Esophagus squamous epithelium (tissue), 5 donors: ENCODE measurements around the gene ITK. TPM values are rescaled to one million over a fixed set of nuclear protein-coding genes. Genes with fewer than 3 reads are reported as not detected.
A peak's percentile ranks its signal among the peaks of the same experiment; 100 is the strongest.

Experiments
- DNase-seq: peaks from one replicate; lab custom pipeline; 2025; lab: John Stamatoyannopoulos, UW
- H3K27ac ChIP-seq, 4 donors: fragments of 200-600 bp; sonication (generic); one replicate each; pipeline ENCODE4 v1.5.1; 2016 to 2019; ENCODE audit warnings: mild to moderate bottlenecking in 1 of 4
- H3K27me3 ChIP-seq, 4 donors: fragments of 200-600 bp; sonication (generic); 1 replicate in 3 of 4; 2 replicates in 1 of 4; pipeline versions ENCODE4 v1.5.1 to v1.6.0; 2017 to 2021; ENCODE audit warnings: antibody characterized with exemption in 1 of 4
- H3K36me3 ChIP-seq, 3 donors: fragments of 200-600 bp; sonication (generic); one replicate each; pipeline ENCODE4 v1.5.1; 2016 to 2019
- H3K4me1 ChIP-seq, 3 donors: fragments of 200-600 bp; sonication (generic); one replicate each; pipeline ENCODE4 v1.5.1; 2017 to 2019
- H3K4me3 ChIP-seq, 4 donors: fragments of 200-600 bp; sonication (generic); 1 replicate in 3 of 4; 2 replicates in 1 of 4; pipeline ENCODE4 v1.5.1; 2016 to 2019; ENCODE audit warnings: mild to moderate bottlenecking in 2 of 4, moderate library complexity in 1 of 4
- H3K9me3 ChIP-seq, 3 donors: fragments of 200-600 bp; sonication (generic); one replicate each; pipeline ENCODE4 v1.5.1; 2016 to 2019
- CTCF ChIP-seq, 6 experiments: fragments of 450-650 bp in 4 of 6; fragments of 200-600 bp in 2 of 6; sonication (generic) in 2 of 6; IDR thresholded peaks; one replicate each; pipeline ENCODE4 v1.5.1; 2016 to 2019; ENCODE audit warnings: antibody characterized with exemption in 6 of 6, mild to moderate bottlenecking in 4 of 6, moderate library complexity in 4 of 6
- POLR2A ChIP-seq, 4 donors: fragments of 450-650 bp; IDR thresholded peaks; one replicate each; pipeline ENCODE4 v1.6.1; 2017; ENCODE audit warnings: antibody characterized with exemption in 4 of 4, mild to moderate bottlenecking in 4 of 4, moderate library complexity in 3 of 4
- WGBS, 2 donors: methylation state at CpG; one replicate each; pipeline ENCODE4 v1.1.5; 2018; 5-methylcytosine and 5-hydroxymethylcytosine counted together
- intact Hi-C: fragments of 100-400 bp; cut with DNase I; formaldehyde crosslinking; loops from one replicate; pipeline ENCODE4 v1.15.0; 2022
- total RNA-seq, 4 donors: library from RNA; depleted of rRNA; stranded (reverse); fragments of >200 nt; gene quantifications; one replicate each; pipeline ENCODE4 v1.1.0, GENCODE V29; 2016
- donor health status: DM: yes; HTN: yes; CAD: no.

The ITK gene
- total RNA-seq = 1 to 10 TPM in 3 of 4 donors, under 1 TPM in 1; 0.53 to 5.1 (median 3.9) TPM

- Histone ChIP-seq H3K4me3 (peak within 1 kb of the TSS in 3 of 4 donors; percentile 14 to 34 (median 25)), H3K4me1 (no peaks in the 10 kb centered on the region), H3K9me3 (no peaks in the 10 kb centered on the region), H3K27ac (peak within 1 kb of the TSS in 2 of 4 donors; percentile 19 to 45), H3K27me3 (peaks cover 0 to 4% (median 0%) of the 10 kb centered on the region in 4 donors), H3K36me3 (no peaks in the 10 kb centered on the region)
- TF ChIP-seq CTCF (IDR thresholded peaks at IDR 0.05) (no peak), POLR2A (IDR thresholded peaks at IDR 0.05) (peak in 1 of 4 donors; percentile 75)
- intact Hi-C loops = no loop called here
- 63 to 68% methylated on average over 8 of the region's 8 CpGs for WGBS, 2 donors
- DNase-seq = no peak
Measured at GRCh38 chr5:157180374-157181264, at the start of gene ITK. ITK (plus strand) TSS chr5:157180840; CDS start chr5:157180978, 138 bp downstream.

- no peak for TF ChIP-seq CTCF (IDR thresholded peaks at IDR 0.05)
- no peak for TF ChIP-seq POLR2A (IDR thresholded peaks at IDR 0.05)
- Histone ChIP-seq H3K4me1 (no peaks in the 10 kb centered on the region), H3K27me3 (no peaks in the 10 kb centered on the region), H3K9me3 (no peaks in the 10 kb centered on the region), H3K36me3 (no peaks in the 10 kb centered on the region), H3K4me3 (no peak overlapping the region), H3K27ac (no peak overlapping the region)
- 37 to 68% methylated on average over 7 of the region's 7 CpGs for WGBS, 2 donors
- intact Hi-C loops = no loop called here
- no peak for DNase-seq
Measured at GRCh38 chr5:157130925-157131324, 49.7 kb upstream of the ITK start.

- TF ChIP-seq POLR2A (IDR thresholded peaks at IDR 0.05) (no peak), CTCF (IDR thresholded peaks at IDR 0.05) (no peak)
- 6 to 36% methylated on average over 1 of the region's 1 CpG for WGBS, 2 donors
- Histone ChIP-seq H3K36me3 (peaks cover 0 to 6% (median 0%) of the 10 kb centered on the region in 3 donors), H3K4me1 (no peaks in the 10 kb centered on the region), H3K9me3 (no peaks in the 10 kb centered on the region), H3K27me3 (no peaks in the 10 kb centered on the region), H3K4me3 (no peak overlapping the region), H3K27ac (no peak overlapping the region)
- DNase-seq = no peak
- intact Hi-C loops = no loop called here
Measured at GRCh38 chr5:157132281-157132612, 48.4 kb upstream of the ITK start.

- Histone ChIP-seq H3K27me3 (no peaks in the 10 kb centered on the region), H3K4me3 (no peak overlapping the region), H3K9me3 (no peaks in the 10 kb centered on the region), H3K4me1 (peaks cover 8 to 16% (median 10%) of the 10 kb centered on the region in 3 donors), H3K36me3 (peaks cover 0 to 28% (median 0%) of the 10 kb centered on the region in 3 donors), H3K27ac (no peak overlapping the region)
- TF ChIP-seq POLR2A (IDR thresholded peaks at IDR 0.05) (no peak), CTCF (IDR thresholded peaks at IDR 0.05) (no peak)
- WGBS, 2 donors = 90 to 93% methylated on average over 6 of the region's 6 CpGs
- intact Hi-C loops = no loop called here
- DNase-seq = no peak
Measured at GRCh38 chr5:157137691-157138090, 42.9 kb upstream of the ITK start.
